Stimulated activated CD4-positive, alpha-beta T cell treated with anti-CD3 and anti-CD28 coated beads, Interleukin-15, amount 100 ng/mL, for 24 hours (primary cell): ENCODE measurements around the gene PARP2.
A peak's percentile ranks its signal among the peaks of the same experiment; 100 is the strongest.

Experiments used
- DNase-seq: peaks from one replicate; pipeline ENCODE4 v3.0.0-alpha.2; 2020

The PARP2 gene

DNA sequence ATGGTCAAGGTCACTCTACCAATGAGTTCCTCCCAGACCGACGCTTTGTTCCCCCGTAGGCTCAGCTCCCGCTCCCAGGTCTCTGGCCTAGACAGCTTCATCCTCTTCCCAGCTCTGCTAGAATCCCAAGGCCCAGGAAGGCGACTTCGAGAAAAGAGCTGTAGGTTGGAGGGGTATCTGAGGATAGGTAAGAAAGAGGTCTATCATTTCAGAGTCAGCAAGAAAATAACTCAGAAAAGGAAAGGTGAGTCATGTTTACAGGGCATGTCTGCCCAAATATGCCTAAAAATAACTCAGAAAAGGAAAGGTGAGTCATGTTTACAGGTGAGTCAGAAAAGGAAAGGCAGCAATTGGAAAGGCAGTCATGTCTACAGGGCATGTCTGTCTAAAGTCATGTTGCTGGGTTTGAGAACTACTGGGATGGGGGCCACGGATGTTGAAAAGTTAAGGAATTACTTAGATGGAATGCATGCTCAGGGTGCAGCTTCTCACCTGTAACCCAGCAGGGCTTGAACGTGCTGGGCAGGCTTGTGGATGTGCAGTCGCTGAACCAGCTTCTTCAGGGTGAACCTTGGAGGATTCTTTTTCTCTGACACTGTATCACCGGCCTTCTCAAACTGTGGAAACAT is 57.6 kb downstream of the PARP2 start:
- peak; percentile 12 for DNase-seq

DNA sequence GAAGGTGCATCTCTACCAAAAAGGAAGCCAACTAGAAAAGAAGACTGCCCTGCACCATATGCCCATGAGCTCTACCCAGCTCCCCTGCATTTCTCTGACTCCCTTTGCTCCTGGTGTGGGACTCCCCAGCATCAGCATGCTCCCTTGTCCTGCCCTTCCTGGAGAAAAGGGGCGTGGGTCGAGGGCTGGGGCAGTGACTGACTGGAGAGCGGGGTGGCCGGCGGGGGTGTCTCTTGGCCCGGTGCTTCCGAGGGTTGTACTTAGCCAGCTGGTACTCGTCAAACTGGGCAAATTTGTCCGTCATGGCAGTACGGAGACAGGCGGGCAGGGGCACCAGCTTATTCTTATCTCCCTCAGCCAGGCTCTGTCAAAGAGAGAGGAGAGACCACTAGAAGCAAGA is 60.1 kb downstream of the PARP2 start:
- no peak for DNase-seq
